Keratinocyte (primary cell): Measurements from ENCODE around the gene PRLR.

Experiments
- CTCF ChIP-seq, 3 experiments: IDR thresholded peaks in 1 of 3; conservative IDR thresholded peaks in 1 of 3; optimal IDR thresholded peaks in 1 of 3; 2 replicates in 2 of 3; 3 replicates in 1 of 3; pipeline versions ENCODE3 to v1.5.1; 2011; ENCODE audit warnings: low read length in 3 of 3, mild to moderate bottlenecking in 3 of 3, moderate library complexity in 2 of 3, control low read depth in 1 of 3, inconsistent platforms in 1 of 3; ENCODE audit not compliant: insufficient read depth in 2 of 3; ENCODE audit errors: extremely low read depth in 1 of 3
- EZH2 ChIP-seq: IDR thresholded peaks from one replicate; pipeline ENCODE4 v1.6.1; 2012; ENCODE audit warnings: inconsistent platforms, mild to moderate bottlenecking, low read length, moderate library complexity

DNA sequence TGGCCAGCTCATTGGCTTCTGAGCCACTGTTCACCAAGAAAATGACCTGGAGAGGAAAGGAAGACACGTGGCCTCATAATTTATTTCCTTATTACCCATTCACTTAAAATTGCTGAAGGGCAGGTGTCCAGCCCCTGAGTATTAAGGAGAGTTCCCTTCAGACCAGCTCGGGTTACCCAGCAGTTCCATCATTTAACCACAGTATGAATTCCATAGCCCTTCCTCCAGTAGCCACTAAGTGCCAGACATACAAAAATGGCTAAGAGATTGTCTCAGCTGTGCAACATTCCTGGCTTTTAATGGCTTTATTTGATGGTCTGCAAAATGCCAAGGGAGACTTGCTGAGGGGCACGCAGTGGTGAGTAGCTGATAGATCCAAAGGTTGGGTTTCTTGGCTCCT is 195.0 kb downstream of the PRLR start:
- TF ChIP-seq CTCF (optimal IDR thresholded peaks at IDR 0.05 in 1 of 3, IDR thresholded peaks at IDR 0.05 in 1 of 3, conservative IDR thresholded peaks at IDR 0.05 in 1 of 3; ENCODE audit: extremely low read depth in 1 of 3, insufficient read depth in 2 of 3, low read length in 3 of 3) (no peak), EZH2 (no peak)
